Hepatic stellate cell (primary cell): ENCODE measurements around the gene ARHGAP44.
A peak's percentile ranks its signal among the peaks of the same experiment; 100 is the strongest.
"Not testable (repeated sequence)": the region's sequence is repeated elsewhere in the genome, so short reads cannot be mapped to it uniquely, and the experiment has no call there.

Source experiments
- DNase-seq: peaks from one replicate; pipeline ENCODE4 v3.0.0; 2011; ENCODE audit warnings: low spot score

Gene ARHGAP44

GRCh38 chr17:12964840-12965239 is 175.5 kb downstream of the ARHGAP44 start:
- DNase-seq: no peak

GRCh38 chr17:12965988-12966387 is 176.7 kb downstream of the ARHGAP44 start:
- no peak for DNase-seq

GRCh38 chr17:12966413-12966812 is 177.1 kb downstream of the ARHGAP44 start:
- DNase-seq: no peak

- no peak for DNase-seq
Measured at GRCh38 chr17:12967962-12968361, 178.7 kb downstream of the ARHGAP44 start.

- peak; percentile 32 for DNase-seq
Measured at GRCh38 chr17:12973496-12974004, 184.3 kb downstream of the ARHGAP44 start.

- peak; percentile 35 for DNase-seq
Measured at GRCh38 chr17:12974005-12974531, 184.8 kb downstream of the ARHGAP44 start.

GRCh38 chr17:12977008-12977751 is 187.9 kb downstream of the ARHGAP44 start:
- no peak for DNase-seq

GRCh38 chr17:12978787-12979186 is 189.5 kb downstream of the ARHGAP44 start:
- not testable (repeated sequence) for DNase-seq

GRCh38 chr17:12979246-12979645 is 189.9 kb downstream of the ARHGAP44 start:
- no peak for DNase-seq

- no peak for DNase-seq
Measured at GRCh38 chr17:12979826-12980500, 190.7 kb downstream of the ARHGAP44 start.

- no peak for DNase-seq
Measured at GRCh38 chr17:12982224-12982623, 192.9 kb downstream of the ARHGAP44 start.

GRCh38 chr17:12983991-12984884 is 194.9 kb downstream of the ARHGAP44 start:
- peak; percentile 76 for DNase-seq

GRCh38 chr17:12985431-12986293 is 196.4 kb downstream of the ARHGAP44 start:
- peak; percentile 35 for DNase-seq

GRCh38 chr17:12987120-12987519 is 197.8 kb downstream of the ARHGAP44 start:
- DNase-seq: no peak

GRCh38 chr17:12990041-12990808 is 200.9 kb downstream of the ARHGAP44 start:
- DNase-seq: no peak

GRCh38 chr17:12990926-12991325 is 201.6 kb downstream of the ARHGAP44 start:
- no peak for DNase-seq

GRCh38 chr17:12992676-12993075 is 203.4 kb downstream of the ARHGAP44 start:
- no peak for DNase-seq

- no peak for DNase-seq
Measured at GRCh38 chr17:12993631-12994030, 204.3 kb downstream of the ARHGAP44 start.

- no peak for DNase-seq
Measured at GRCh38 chr17:12994341-12995074, 205.2 kb downstream of the ARHGAP44 start.
